ENCODE results near the gene NCAPD2. TPM values are rescaled to one million over a fixed set of nuclear protein-coding genes. Genes with fewer than 3 reads are reported as not detected.

Gene NCAPD2
- total RNA-seq, 1 experiment from 2014 or later: 131 TPM

Other genes with a start within 250 kb of the NCAPD2 start
- gene PLEKHG6, start 183.4 kb upstream of the NCAPD2 start, total RNA-seq (2014; rRNA removed; shearing (Covaris generic)): 0.08 TPM in 1 of 2 replicates, not detected in the other
- 109 and 132 TPM in 2 replicates for gene TNFRSF1A, start 152.0 kb upstream of the NCAPD2 start, total RNA-seq (2014; rRNA removed; shearing (Covaris generic))
- 0.18 and 4.7 TPM in 2 replicates for gene SCNN1A, start 118.5 kb upstream of the NCAPD2 start, total RNA-seq (2014; rRNA removed; shearing (Covaris generic))
- gene LTBR, start 109.9 kb upstream of the NCAPD2 start, total RNA-seq (2014; rRNA removed; shearing (Covaris generic)): 102 and 106 TPM in 2 replicates
- not detected in 2 replicates for gene CD27, start 49.1 kb upstream of the NCAPD2 start, total RNA-seq (2014; rRNA removed; shearing (Covaris generic))
- gene TAPBPL, start 42.1 kb upstream of the NCAPD2 start, total RNA-seq (2014; rRNA removed; shearing (Covaris generic)): 1.1 and 5.4 TPM in 2 replicates
- 2.4 and 6.4 TPM in 2 replicates for gene VAMP1, start 23.4 kb upstream of the NCAPD2 start, total RNA-seq (2014; rRNA removed; shearing (Covaris generic))
- gene MRPL51, start 840 bp upstream of the NCAPD2 start, total RNA-seq (2014; rRNA removed; shearing (Covaris generic)): 213 and 264 TPM in 2 replicates
- gene GAPDH, start 40.4 kb downstream of the NCAPD2 start, total RNA-seq (2014; rRNA removed; shearing (Covaris generic)): 5,440 and 7,155 TPM in 2 replicates
- gene IFFO1, start 61.9 kb downstream of the NCAPD2 start, total RNA-seq (2014; rRNA removed; shearing (Covaris generic)): 12.1 and 14.9 TPM in 2 replicates
- gene NOP2, start 74.2 kb downstream of the NCAPD2 start, total RNA-seq (2014; rRNA removed; shearing (Covaris generic)): 48.3 and 76.6 TPM in 2 replicates
- 178 and 180 TPM in 2 replicates for gene CHD4, start 113.3 kb downstream of the NCAPD2 start, total RNA-seq (2014; rRNA removed; shearing (Covaris generic))
- not detected in 2 replicates for gene LPAR5, start 141.9 kb downstream of the NCAPD2 start, total RNA-seq (2014; rRNA removed; shearing (Covaris generic))
- gene ACRBP, start 153.3 kb downstream of the NCAPD2 start, total RNA-seq (2014; rRNA removed; shearing (Covaris generic)): not detected in 2 replicates
- 34.8 and 41.0 TPM in 2 replicates for gene ING4, start 169.0 kb downstream of the NCAPD2 start, total RNA-seq (2014; rRNA removed; shearing (Covaris generic))
- 19.5 and 20.0 TPM in 2 replicates for gene ZNF384, start 195.3 kb downstream of the NCAPD2 start, total RNA-seq (2014; rRNA removed; shearing (Covaris generic))
- gene PIANP, start 206.7 kb downstream of the NCAPD2 start, total RNA-seq (2014; rRNA removed; shearing (Covaris generic)): not detected in 2 replicates
- gene COPS7A, start 229.9 kb downstream of the NCAPD2 start, total RNA-seq (2014; rRNA removed; shearing (Covaris generic)): 80.2 and 82.4 TPM in 2 replicates